GM12878 (cell line): ENCODE measurements around the gene MRPL18. TPM values are rescaled to one million over a fixed set of nuclear protein-coding genes. Genes with fewer than 3 reads are reported as not detected.
A peak's percentile ranks its signal among the peaks of the same experiment; 100 is the strongest.

Experiments
- ASH2L ChIP-seq: fragments of 300-600, 200-600 bp; sonication (generic); IDR thresholded peaks from 2 replicates; pipeline ENCODE4 v1.6.1; 2017; ENCODE audit warnings: low read depth, mild to moderate bottlenecking, borderline replicate concordance
- BRCA1 ChIP-seq: IDR thresholded peaks from 2 replicates; pipeline ENCODE4 v1.6.1; 2011; ENCODE audit warnings: low read depth, low read length, improper control_type of control experiment
- CBX5 ChIP-seq: sonication (generic); IDR thresholded peaks from 2 replicates; pipeline ENCODE4 v1.6.1; 2016; ENCODE audit warnings: low read depth, moderate library complexity, mild to moderate bottlenecking, inconsistent platforms
- CHD1 ChIP-seq: IDR thresholded peaks from 2 replicates; pipeline ENCODE4 v1.6.1; 2012; ENCODE audit warnings: low read depth, low read length, improper control_type of control experiment
- CREM ChIP-seq: IDR thresholded peaks from 2 replicates; pipeline ENCODE4 v1.6.1; 2014; ENCODE audit warnings: antibody characterized with exemption, low read depth
- E2F4 ChIP-seq: IDR thresholded peaks from 2 replicates; pipeline ENCODE4 v1.6.1; 2012; ENCODE audit warnings: low read depth, low read length, improper control_type of control experiment
- EGR1 ChIP-seq, 2 experiments: IDR thresholded peaks; 1 replicate in 1 of 2; 2 replicates in 1 of 2; pipeline ENCODE4 v1.6.1; 2011 to 2012; ENCODE audit warnings: low read depth in 2 of 2, low read length in 2 of 2, borderline replicate concordance in 1 of 2, mild to moderate bottlenecking in 1 of 2, moderate library complexity in 1 of 2
- GATAD2B ChIP-seq: fragments of 450-650 bp; conservative IDR thresholded peaks from 2 replicates; pipeline ENCODE4 v1.6.1; 2017; ENCODE audit warnings: low read depth, mild to moderate bottlenecking, moderate library complexity
- IKZF2 ChIP-seq, 2 experiments: fragments of 450-650 bp; IDR thresholded peaks; 2 replicates each; pipeline ENCODE4 v1.6.1; 2017; ENCODE audit warnings: mild to moderate bottlenecking in 2 of 2, moderate library complexity in 2 of 2
- LARP7 ChIP-seq: fragments of 450-650 bp; IDR thresholded peaks from 2 replicates; pipeline ENCODE4 v1.6.1; 2017; ENCODE audit warnings: mild to moderate bottlenecking
- MEF2B ChIP-seq: fragments of 450-650 bp; IDR thresholded peaks from 2 replicates; pipeline ENCODE4 v1.6.1; 2018; ENCODE audit warnings: mild to moderate bottlenecking, moderate library complexity; ENCODE audit not compliant: partially characterized antibody, poor library complexity, severe bottlenecking
- MYC ChIP-seq: IDR thresholded peaks from 2 replicates; pipeline ENCODE4 v1.6.1; 2011; ENCODE audit warnings: mild to moderate bottlenecking, low read length, moderate library complexity, inconsistent platforms; ENCODE audit not compliant: insufficient read depth, insufficient replicate concordance, insufficient read length, severe bottlenecking
- NFYB ChIP-seq: IDR thresholded peaks from 2 replicates; pipeline ENCODE4 v1.6.1; 2011; ENCODE audit warnings: low read depth, mild to moderate bottlenecking, low read length, improper control_type of control experiment, moderate library complexity; ENCODE audit not compliant: insufficient read depth
- POLR2A ChIP-seq: IDR thresholded peaks from 2 replicates; pipeline ENCODE4 v1.6.1; 2011; ENCODE audit warnings: low read depth, mild to moderate bottlenecking, low read length
- RELB ChIP-seq: fragments of 450-650 bp; IDR thresholded peaks from 2 replicates; pipeline ENCODE4 v1.6.1; 2017; ENCODE audit warnings: low read depth, mild to moderate bottlenecking, moderate library complexity
- REST ChIP-seq: IDR thresholded peaks from 2 replicates; pipeline ENCODE4 v1.6.1; 2012; ENCODE audit warnings: mild to moderate bottlenecking, low read depth, low read length
- SMARCA5 ChIP-seq: fragments of 450-650 bp; IDR thresholded peaks from 2 replicates; pipeline ENCODE4 v1.6.1; 2017; ENCODE audit warnings: mild to moderate bottlenecking
- TBL1XR1 ChIP-seq: IDR thresholded peaks from 2 replicates; pipeline ENCODE4 v1.6.1; 2012; ENCODE audit warnings: low read depth, low read length, improper control_type of control experiment
- WRNIP1 ChIP-seq: IDR thresholded peaks from 2 replicates; pipeline ENCODE4 v1.6.1; 2011; ENCODE audit warnings: low read depth, low read length, improper control_type of control experiment, borderline replicate concordance
- ZNF207 ChIP-seq: fragments of 450-650 bp; IDR thresholded peaks from 2 replicates; pipeline ENCODE4 v1.6.1; 2014; ENCODE audit warnings: antibody characterized with exemption, mild to moderate bottlenecking, borderline replicate concordance
- polyA plus RNA-seq, 11 experiments: library from polyadenylated mRNA; depleted of rRNA in 4 of 11; unstranded in 6 of 11; stranded (reverse) in 5 of 11; fragments of >200 nt; fragmentation: Nextera tagmentation in 4 of 11; fragmentation: Illumina TruSeq in 1 of 11; extraction: Ambion mirVana in 4 of 11; extraction: Trizol in 1 of 11; gene quantifications; 1 replicate in 1 of 11; 2 replicates in 10 of 11; pipeline versions ENCODE4 v1.2.1 to v1.2.3, GENCODE V29; 2011 to 2016; ENCODE audit warnings: inconsistent platforms in 2 of 11, missing spikeins in 2 of 11, low read depth in 1 of 11
- total RNA-seq, 4 experiments: library from RNA; depleted of rRNA in 3 of 4; stranded (reverse); fragments of >200 nt in 3 of 4; fragmentation: Illumina TruSeq in 1 of 4; extraction: Trizol in 1 of 4; gene quantifications; 2 replicates each; pipeline versions ENCODE4 v1.2.1 to v1.2.3, GENCODE V29; 2013 to 2021
- TF ChIP-seq, protein P1 (sequence below), 3 experiments: IDR thresholded peaks in 2 of 3; conservative IDR thresholded peaks in 1 of 3; 2 replicates each; pipeline ENCODE4 v1.5.1; 2011; ENCODE audit warnings: low read depth in 3 of 3, low read length in 3 of 3, mild to moderate bottlenecking in 3 of 3, control low read depth in 2 of 3, moderate library complexity in 2 of 3, inconsistent platforms in 1 of 3, mixed read lengths in 1 of 3; ENCODE audit not compliant: control insufficient read depth in 2 of 3, insufficient read depth in 1 of 3; ENCODE audit errors: extremely low read depth in 1 of 3

MRPL18 gene
- total and polyA plus RNA-seq, 10 of the 15 experiments (the other 5 are each of a cell fraction or from before 2014, with no cell fraction given), result 68.5 to 203 (median 116) TPM

GRCh38 chr6:159761873-159762680, 28.2 kb upstream of the MRPL18 start, which contains the start of gene ACAT2 (continued):
- peak; percentile 34; the same call in 1 of the 2 replicates for TF ChIP-seq RELB
- TF ChIP-seq GATAD2B, result peak; percentile 74
- TF ChIP-seq CHD1, result peak; percentile 80; the same call in 1 of the 2 replicates
- peak; percentile 57 for TF ChIP-seq MYC
- no peak for TF ChIP-seq REST
- peak; percentile 85 for TF ChIP-seq CREM
- peak; percentile 91 for TF ChIP-seq LARP7
- TF ChIP-seq POLR2A, result peak; percentile 88
- TF ChIP-seq WRNIP1, result 0 out of 2 replicates have a peak, but pooled peaks have one; percentile 5
- peak in 1 of 2 experiments; percentile 19; a peak in 1 of 3 replicates for TF ChIP-seq EGR1 (IDR thresholded peaks at IDR 0.05; ENCODE audit: borderline replicate concordance in 1 of 2, low read depth in 2 of 2, low read length in 2 of 2)
- TF ChIP-seq NFYB, result peak; percentile 99
- TF ChIP-seq ASH2L, result no peak
- TF ChIP-seq IKZF2 (IDR thresholded peaks at IDR 0.05), result peak; percentile 27 to 29; a peak in 1 of 4 replicates
- no peak; the same call in 1 of the 2 replicates for TF ChIP-seq ZNF207
- no peak for TF ChIP-seq BRCA1
- peak; percentile 99 for TF ChIP-seq SMARCA5
- no peak for TF ChIP-seq MEF2B
- TF ChIP-seq E2F4, result peak; percentile 71
- TF ChIP-seq, protein P1, sequence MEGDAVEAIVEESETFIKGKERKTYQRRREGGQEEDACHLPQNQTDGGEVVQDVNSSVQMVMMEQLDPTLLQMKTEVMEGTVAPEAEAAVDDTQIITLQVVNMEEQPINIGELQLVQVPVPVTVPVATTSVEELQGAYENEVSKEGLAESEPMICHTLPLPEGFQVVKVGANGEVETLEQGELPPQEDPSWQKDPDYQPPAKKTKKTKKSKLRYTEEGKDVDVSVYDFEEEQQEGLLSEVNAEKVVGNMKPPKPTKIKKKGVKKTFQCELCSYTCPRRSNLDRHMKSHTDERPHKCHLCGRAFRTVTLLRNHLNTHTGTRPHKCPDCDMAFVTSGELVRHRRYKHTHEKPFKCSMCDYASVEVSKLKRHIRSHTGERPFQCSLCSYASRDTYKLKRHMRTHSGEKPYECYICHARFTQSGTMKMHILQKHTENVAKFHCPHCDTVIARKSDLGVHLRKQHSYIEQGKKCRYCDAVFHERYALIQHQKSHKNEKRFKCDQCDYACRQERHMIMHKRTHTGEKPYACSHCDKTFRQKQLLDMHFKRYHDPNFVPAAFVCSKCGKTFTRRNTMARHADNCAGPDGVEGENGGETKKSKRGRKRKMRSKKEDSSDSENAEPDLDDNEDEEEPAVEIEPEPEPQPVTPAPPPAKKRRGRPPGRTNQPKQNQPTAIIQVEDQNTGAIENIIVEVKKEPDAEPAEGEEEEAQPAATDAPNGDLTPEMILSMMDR (IDR thresholded peaks at IDR 0.05 in 2 of 3, conservative IDR thresholded peaks at IDR 0.05 in 1 of 3; ENCODE audit: control insufficient read depth in 2 of 3, extremely low read depth in 1 of 3, insufficient read depth in 1 of 3, low read depth in 3 of 3, low read length in 3 of 3), result 0 out of 6 replicates have a peak, but pooled peaks of 1 of the 3 experiments have one; percentile 4
- 0 out of 2 replicates have a peak, but pooled peaks have one; percentile 59 for TF ChIP-seq TBL1XR1
- TF ChIP-seq CBX5, result no peak
